Ramos (cell line): ENCODE results near the gene FBXO3.

ENCODE experiments used
- in situ Hi-C: fragments of 300-500 bp; cut with MboI; formaldehyde crosslinking; loops from one replicate; pipeline ENCODE4 v1.14.3; 2022; ENCODE audit warnings: low sequenced_read_pairs; ENCODE audit not compliant: unreplicated experiment

The FBXO3 gene

DNA sequence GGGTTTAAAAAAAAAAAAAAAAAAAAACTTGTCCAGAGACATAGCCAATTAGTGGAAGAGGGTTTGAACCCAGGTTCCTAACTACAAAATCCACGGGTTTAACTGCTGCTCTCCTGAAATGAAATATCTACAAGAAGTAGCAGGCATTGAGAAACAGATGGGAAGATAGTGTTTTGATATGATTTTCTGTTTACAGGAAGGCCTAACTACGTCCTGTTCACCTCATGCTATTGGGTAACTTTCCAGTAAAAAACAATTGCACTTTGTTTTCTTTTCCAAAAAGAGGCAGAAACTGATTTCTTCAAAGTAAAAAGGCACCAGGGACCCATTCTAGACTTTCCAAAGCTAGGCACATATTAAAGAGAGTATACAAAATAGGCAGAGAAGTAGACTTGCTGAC lies 67.8 kb downstream of the FBXO3 start:
- in situ Hi-C loops = no loop called here

GRCh38 chr11:33704240-33705002 lies 69.9 kb downstream of the FBXO3 start:
- in situ Hi-C loops = no loop called here

GRCh38 chr11:33703788-33704187 lies 70.5 kb downstream of the FBXO3 start:
- in situ Hi-C loops = no loop called here

- in situ Hi-C loops = no loop called here
These were observed 71.1 kb downstream of the FBXO3 start for GRCh38 chr11:33703234-33703633.

DNA sequence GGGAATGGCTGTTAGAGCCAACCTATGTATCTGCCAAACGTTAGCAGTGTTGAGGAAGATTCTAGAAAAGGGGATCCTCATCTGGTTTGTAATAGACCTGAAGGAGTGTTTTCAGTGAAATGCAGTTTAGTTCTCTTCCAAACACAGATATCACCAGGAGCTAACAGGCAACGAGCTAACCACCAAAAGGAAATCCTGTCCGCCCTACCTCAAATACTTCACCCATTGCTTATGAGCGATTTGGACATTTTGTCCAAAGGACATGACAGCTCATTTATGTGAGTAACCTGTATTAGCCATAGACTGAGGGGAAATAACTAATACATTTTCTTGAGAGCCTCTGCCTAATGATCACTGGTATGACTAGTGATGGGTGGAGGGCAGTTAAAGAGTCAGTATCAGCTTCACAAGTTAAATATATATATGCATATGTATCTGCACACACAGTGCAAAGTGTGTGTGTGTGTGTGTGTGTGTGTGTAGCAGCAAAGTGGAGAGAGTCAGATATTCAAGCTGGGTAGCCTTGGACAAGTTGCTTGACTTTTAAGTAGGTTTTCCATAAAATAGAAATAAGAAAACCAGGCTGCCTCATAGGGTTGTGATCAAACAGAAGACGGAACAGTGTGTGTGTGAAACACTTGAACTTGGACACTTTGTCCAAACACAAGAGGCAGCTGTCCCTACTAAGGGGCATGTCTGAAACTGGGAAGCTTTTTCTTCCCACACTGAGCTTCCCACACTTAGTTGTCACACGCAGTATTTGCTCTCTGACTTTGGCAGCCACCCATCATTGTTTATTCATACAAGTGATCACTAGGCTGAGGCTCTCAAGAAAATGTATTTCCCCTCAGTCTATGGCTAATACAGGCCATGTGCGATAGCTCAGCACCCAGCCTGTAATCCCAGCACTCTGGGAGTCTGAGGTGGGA lies 72.8 kb downstream of the FBXO3 start:
- in situ Hi-C loops = no loop called here

DNA sequence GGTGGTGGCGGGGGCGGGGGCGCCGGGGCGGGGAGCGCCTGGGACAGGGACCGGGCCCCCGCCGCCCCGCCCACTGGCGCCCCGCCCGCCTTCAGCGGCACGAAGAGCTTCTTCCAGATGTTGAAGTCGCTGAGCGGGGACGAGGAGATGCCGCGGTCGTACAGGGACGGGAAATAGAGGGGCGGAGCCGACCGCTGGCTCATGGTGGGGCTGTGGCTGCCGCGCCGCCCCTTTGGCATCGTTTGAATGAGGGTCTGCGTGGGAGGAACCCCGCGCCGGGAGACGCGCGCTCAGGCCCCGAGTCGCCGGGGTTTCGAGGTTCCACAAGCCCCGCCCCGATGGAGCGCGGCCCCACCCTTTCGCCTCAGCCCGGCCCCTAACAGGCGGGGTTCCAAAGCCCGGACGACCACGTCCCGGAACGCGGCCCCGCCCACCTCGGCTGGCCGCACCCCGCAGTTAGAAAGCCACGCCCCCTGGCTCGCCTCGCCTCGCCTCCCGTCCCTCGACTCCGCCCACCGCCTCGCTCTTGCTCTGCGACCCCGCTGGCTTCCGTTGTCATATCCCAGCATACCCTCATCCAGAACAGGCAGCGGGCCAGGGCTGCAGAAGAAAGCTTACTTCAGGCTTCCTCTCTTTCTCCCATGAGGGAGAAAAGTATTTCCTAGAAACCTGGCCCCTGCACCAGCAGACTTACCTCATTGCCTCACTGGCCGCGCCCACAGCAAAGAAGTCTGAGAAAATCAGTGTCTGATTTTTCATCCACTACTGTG lies 73.6 kb downstream of the FBXO3 start, which contains the start of gene C11orf91:
Gene C11orf91, minus strand, starts transcription at position 325 of the 770 bp plus-strand sequence. Its CDS starts 86 bp downstream, at position 239.
- in situ Hi-C loops = no loop called here

- in situ Hi-C loops = no loop called here
These were observed 74.2 kb downstream of the FBXO3 start for GRCh38 chr11:33700063-33700501.

GRCh38 chr11:33699515-33700062 lies 74.7 kb downstream of the FBXO3 start:
- in situ Hi-C loops = loop anchor here (25.0 kb wide), 1 partner anchor 537 kb away; the partner anchor contains the start of gene CSTF3

GRCh38 chr11:33698921-33699320 lies 75.4 kb downstream of the FBXO3 start:
- in situ Hi-C loops = loop anchor here (25.0 kb wide), 1 partner anchor 537 kb away; the partner anchor contains the start of gene CSTF3

DNA sequence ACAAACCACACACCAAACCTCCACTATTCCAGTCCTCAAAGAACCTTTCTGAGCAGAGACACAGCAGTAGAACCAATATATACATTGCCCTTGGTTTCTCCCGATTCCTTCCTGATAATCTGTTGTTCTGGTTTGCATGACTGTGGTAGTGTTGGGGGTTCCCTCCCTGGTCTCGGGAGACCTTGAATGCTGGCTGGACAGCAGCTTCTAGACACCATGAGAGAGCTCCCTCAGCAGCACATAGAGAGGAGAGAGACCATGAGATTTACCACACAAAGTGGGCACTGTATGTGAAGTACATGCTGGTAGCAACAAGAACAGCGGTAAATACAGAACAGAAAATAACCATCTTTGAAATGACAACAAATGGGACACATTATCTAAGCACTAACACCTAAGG lies 76.3 kb downstream of the FBXO3 start:
- in situ Hi-C loops = loop anchor here (25.0 kb wide), 1 partner anchor 536 kb away; the partner anchor contains the start of gene CSTF3

- in situ Hi-C loops = loop anchor here (25.0 kb wide), 1 partner anchor 535 kb away; the partner anchor contains the start of gene CSTF3
These were observed 77.2 kb downstream of the FBXO3 start for GRCh38 chr11:33696931-33697638.

GRCh38 chr11:33696411-33696810 lies 77.9 kb downstream of the FBXO3 start:
- in situ Hi-C loops = loop anchor here (25.0 kb wide), 1 partner anchor 534 kb away; the partner anchor contains the start of gene CSTF3

DNA sequence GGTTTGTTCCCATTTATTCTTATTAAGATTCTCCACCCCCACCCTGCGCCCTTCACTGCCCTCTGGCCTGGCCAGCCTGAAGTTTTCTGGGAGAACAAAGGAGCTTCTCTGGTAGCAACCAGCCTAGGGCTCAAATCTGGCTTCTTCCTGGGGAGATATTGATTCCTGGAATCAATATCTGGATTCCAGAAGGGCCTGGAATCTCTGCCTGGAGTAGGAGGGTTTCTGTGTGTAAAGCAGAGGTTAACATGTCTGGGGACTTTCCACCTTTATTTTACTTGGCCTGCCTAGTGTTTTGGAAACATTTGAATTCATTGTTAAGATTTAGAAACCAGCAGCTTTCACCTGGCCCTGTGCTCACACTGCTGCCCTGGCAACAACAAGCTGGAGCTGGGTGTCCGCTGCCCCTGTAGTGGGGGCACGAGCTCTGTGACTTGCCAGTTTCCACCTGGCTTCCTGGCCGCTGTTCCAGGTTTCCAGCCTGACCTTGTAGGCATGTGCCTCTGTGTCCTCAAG lies 79.2 kb downstream of the FBXO3 start:
- in situ Hi-C loops = loop anchor here (25.0 kb wide), 1 partner anchor 533 kb away; the partner anchor contains the start of gene CSTF3

GRCh38 chr11:33694346-33695050 lies 79.8 kb downstream of the FBXO3 start:
- in situ Hi-C loops = loop anchor here (25.0 kb wide), 1 partner anchor 532 kb away; the partner anchor contains the start of gene CSTF3

GRCh38 chr11:33692541-33692940 lies 81.8 kb downstream of the FBXO3 start:
- in situ Hi-C loops = loop anchor here (25.0 kb wide), 1 partner anchor 530 kb away; the partner anchor contains the start of gene CSTF3

DNA sequence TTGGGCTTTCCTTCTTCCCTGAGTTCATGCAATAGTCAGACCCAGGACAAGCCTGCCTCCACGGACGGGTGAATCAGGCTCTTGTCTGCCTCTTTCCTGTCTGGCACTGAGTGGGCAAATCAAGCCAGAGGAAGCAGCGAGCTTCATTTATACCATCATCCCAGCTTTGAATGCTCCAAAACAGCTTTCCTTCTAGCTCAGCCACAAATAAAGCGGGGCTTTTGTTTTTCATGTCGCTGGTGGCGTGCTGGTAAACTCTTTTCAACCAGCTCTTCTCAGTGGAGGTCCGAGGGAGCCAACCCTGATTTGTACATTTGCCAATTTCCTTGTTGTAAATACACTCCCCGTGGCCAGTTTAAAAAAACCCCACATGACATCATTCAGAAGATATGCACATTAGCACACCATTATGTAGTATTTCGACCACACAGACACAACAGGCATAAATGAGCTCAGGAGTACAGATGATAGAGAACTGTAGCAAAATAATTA lies 82.3 kb downstream of the FBXO3 start:
- in situ Hi-C loops = loop anchor here (25.0 kb wide), 1 partner anchor 530 kb away; the partner anchor contains the start of gene CSTF3

DNA sequence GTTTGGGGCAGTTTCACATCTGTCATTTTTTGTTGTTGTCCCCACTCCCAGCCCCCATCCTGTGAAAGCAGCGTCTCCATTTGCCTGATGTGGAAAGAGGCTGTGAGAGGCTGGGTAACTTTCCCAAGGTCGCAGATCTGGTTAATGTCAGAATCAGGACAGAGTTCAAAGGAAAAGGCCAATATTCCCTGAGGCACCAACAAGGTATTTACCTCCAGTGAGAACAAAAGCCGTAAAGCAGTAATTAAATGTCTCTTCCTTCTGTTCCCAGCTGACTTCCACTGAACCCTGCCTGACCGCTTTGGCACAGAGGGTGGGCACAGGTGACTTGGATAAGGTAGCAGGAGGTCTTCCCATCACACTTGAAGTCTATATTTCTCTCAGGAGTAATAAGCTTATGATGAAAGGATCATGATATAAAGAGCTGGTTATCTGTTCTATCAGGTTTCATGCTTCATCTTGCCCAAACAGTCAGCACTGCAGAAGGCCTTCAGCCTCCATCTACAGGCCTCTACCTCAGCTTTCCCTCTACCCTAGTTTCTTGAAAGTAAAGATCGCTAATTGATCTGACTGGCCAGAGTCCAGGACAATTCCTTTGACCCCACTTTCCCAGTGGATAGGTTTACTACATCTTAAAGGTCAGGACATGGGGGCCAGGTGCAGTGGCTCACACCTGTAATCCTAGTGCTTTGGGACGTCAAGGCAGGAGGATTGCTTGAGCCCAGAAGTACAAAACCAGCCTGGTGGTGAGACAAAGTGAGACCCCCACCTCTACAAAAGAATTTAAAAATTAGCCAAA lies 83.1 kb downstream of the FBXO3 start:
- in situ Hi-C loops = loop anchor here (25.0 kb wide), 1 partner anchor 529 kb away; the partner anchor contains the start of gene CSTF3
